Testis (tissue), 2 donors: ENCODE data around the gene TRPC3.

Experiments used
- POLR2A ChIP-seq: fragments of 450-650 bp; IDR thresholded peaks from one replicate; pipeline ENCODE4 v1.6.1; 2017; ENCODE audit warnings: antibody characterized with exemption, mild to moderate bottlenecking, moderate library complexity
- TF ChIP-seq, protein P1 (sequence below), 3 experiments: fragments of 450-650 bp in 2 of 3; fragments of 200-600 bp in 1 of 3; sonication (generic) in 1 of 3; IDR thresholded peaks; one replicate each; pipeline ENCODE4 v1.5.1; 2016 to 2019; ENCODE audit warnings: antibody characterized with exemption in 3 of 3, mild to moderate bottlenecking in 2 of 3, moderate library complexity in 1 of 3

DNA sequence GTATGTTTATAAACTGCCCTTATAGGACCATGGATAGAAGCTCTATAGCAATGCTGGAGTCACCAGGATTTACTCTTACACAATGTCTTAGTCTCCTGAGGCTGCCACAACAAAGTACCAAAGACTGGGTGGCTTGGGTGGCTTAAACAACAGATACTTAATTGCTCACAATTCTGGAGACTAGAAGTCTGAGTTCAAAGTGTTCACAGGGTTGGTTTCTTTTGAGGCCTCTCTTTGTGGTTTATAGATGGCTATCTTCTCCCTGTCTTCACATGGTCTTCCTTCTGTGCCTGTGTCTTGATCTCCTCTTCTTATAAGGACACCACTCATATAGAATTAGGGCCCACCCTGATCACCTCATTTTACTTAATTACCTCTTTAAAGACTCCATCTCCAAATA lies 2.0 kb upstream of the TRPC3 start:
- TF ChIP-seq POLR2A = no peak
- TF ChIP-seq, protein P1, sequence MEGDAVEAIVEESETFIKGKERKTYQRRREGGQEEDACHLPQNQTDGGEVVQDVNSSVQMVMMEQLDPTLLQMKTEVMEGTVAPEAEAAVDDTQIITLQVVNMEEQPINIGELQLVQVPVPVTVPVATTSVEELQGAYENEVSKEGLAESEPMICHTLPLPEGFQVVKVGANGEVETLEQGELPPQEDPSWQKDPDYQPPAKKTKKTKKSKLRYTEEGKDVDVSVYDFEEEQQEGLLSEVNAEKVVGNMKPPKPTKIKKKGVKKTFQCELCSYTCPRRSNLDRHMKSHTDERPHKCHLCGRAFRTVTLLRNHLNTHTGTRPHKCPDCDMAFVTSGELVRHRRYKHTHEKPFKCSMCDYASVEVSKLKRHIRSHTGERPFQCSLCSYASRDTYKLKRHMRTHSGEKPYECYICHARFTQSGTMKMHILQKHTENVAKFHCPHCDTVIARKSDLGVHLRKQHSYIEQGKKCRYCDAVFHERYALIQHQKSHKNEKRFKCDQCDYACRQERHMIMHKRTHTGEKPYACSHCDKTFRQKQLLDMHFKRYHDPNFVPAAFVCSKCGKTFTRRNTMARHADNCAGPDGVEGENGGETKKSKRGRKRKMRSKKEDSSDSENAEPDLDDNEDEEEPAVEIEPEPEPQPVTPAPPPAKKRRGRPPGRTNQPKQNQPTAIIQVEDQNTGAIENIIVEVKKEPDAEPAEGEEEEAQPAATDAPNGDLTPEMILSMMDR (IDR thresholded peaks at IDR 0.05) = no peak
